Endothelial cell of umbilical vein (primary cell): ENCODE results near the gene MED25. TPM values are rescaled to one million over a fixed set of nuclear protein-coding genes. Genes with fewer than 3 reads are reported as not detected.

ENCODE experiments used
- BruUV-seq: library from RNA; stranded (reverse); fragments of 400-500 nt; replicated peaks from 2 replicates; lab custom pipeline; 2021; lab: Mats Ljungman, UMichigan
- CTCF ChIA-PET: fragments of 300-600, 350-600 bp; sonication (Branson Sonifier 250); formaldehyde crosslinking; loops from one replicate; lab custom pipeline; 2021; ENCODE audit warnings: antibody characterized with exemption, inconsistent platforms; lab: Charles Lee
- POLR2A ChIA-PET: fragments of 300-600, 350-600 bp; sonication (Branson Sonifier 250); formaldehyde crosslinking; loops from one replicate; lab custom pipeline; 2021; ENCODE audit warnings: antibody characterized with exemption, inconsistent platforms; lab: Charles Lee
- DNase-seq: peaks from one replicate; pipeline ENCODE4 v3.0.0-alpha.2; 2011; ENCODE audit warnings: low read depth, low spot score
- FAIRE-seq: peaks from 2 replicates; lab custom pipeline; 2011; peaks lifted over from hg19 to GRCh38; lab: Jason Lieb, UNC
- H2AFZ ChIP-seq: 2 replicates; pipeline ENCODE4 v1.6.0; 2012; ENCODE audit warnings: low read depth, low read length, control low read depth, inconsistent platforms
- H3K27ac ChIP-seq: 2 replicates; pipeline ENCODE4 v1.5.1; 2011; ENCODE audit warnings: low read depth, mild to moderate bottlenecking, control low read depth, low read length, moderate library complexity; ENCODE audit not compliant: insufficient read depth
- H3K27me3 ChIP-seq, 2 experiments: 2 replicates each; pipeline versions ENCODE4 v1.6.0 to v1.6.1; 2011; ENCODE audit warnings: low read length in 2 of 2, mixed read lengths in 1 of 2; ENCODE audit not compliant: control insufficient read depth in 2 of 2, insufficient read depth in 2 of 2
- H3K36me3 ChIP-seq, 2 experiments: 2 replicates in 1 of 2; 3 replicates in 1 of 2; pipeline ENCODE4 v1.5.1; 2011; ENCODE audit warnings: low read length in 2 of 2, mild to moderate bottlenecking in 1 of 2, moderate library complexity in 1 of 2; ENCODE audit not compliant: control insufficient read depth in 2 of 2, insufficient read depth in 2 of 2; ENCODE audit errors: extremely low read depth in 1 of 2
- H3K4me1 ChIP-seq: 3 replicates; pipeline ENCODE4 v1.5.1; 2011; ENCODE audit warnings: mild to moderate bottlenecking, low read length; ENCODE audit not compliant: control insufficient read depth, insufficient read depth; ENCODE audit errors: extremely low read depth
- H3K4me2 ChIP-seq: 2 replicates; pipeline ENCODE4 v1.6.1; 2011; ENCODE audit warnings: low read length, control low read depth, mixed read lengths; ENCODE audit not compliant: insufficient read depth
- H3K4me3 ChIP-seq, 3 experiments: fragments of 200-600 bp in 1 of 3; sonication (generic), shearing (Covaris generic) in 1 of 3; replicated peaks in 1 of 3; 2 replicates each; pipeline ENCODE4 v1.5.1; 2011 to 2016; ENCODE audit warnings: control low read depth in 3 of 3, low read length in 3 of 3, mild to moderate bottlenecking in 2 of 3, inconsistent platforms in 1 of 3, low read depth in 1 of 3, moderate library complexity in 1 of 3; ENCODE audit not compliant: insufficient read depth in 1 of 3
- H3K79me2 ChIP-seq: 2 replicates; pipeline ENCODE4 v1.6.0; 2012; ENCODE audit warnings: low read length, inconsistent platforms; ENCODE audit not compliant: control insufficient read depth, insufficient read depth
- H3K9ac ChIP-seq: replicated peaks from 2 replicates; pipeline ENCODE3; 2011; ENCODE audit warnings: low read length, control low read depth; ENCODE audit not compliant: insufficient read depth; ENCODE audit errors: extremely low read depth
- H3K9me1 ChIP-seq: replicated peaks from 3 replicates; pipeline ENCODE4 v1.6.0; 2011; ENCODE audit warnings: mild to moderate bottlenecking, low read length; ENCODE audit not compliant: control insufficient read depth, insufficient read depth; ENCODE audit errors: extremely low read depth
- H3K9me3 ChIP-seq: replicated peaks from 2 replicates; pipeline ENCODE4 v1.5.1; 2012; ENCODE audit warnings: low read length, inconsistent platforms; ENCODE audit not compliant: control insufficient read depth, insufficient read depth
- H4K20me1 ChIP-seq: replicated peaks from 2 replicates; pipeline ENCODE3; 2011; ENCODE audit warnings: mild to moderate bottlenecking, low read length; ENCODE audit not compliant: control insufficient read depth, insufficient read depth; ENCODE audit errors: extremely low read depth
- EZH2 ChIP-seq: IDR thresholded peaks from 2 replicates; pipeline ENCODE4 v1.6.1; 2012; ENCODE audit warnings: borderline replicate concordance, low read depth, mild to moderate bottlenecking, moderate library complexity, low read length, inconsistent platforms; ENCODE audit not compliant: severe bottlenecking
- FOS ChIP-seq: IDR thresholded peaks from 2 replicates; pipeline ENCODE4 v1.6.1; 2011; ENCODE audit warnings: mild to moderate bottlenecking, low read length, moderate library complexity, borderline replicate concordance; ENCODE audit not compliant: insufficient read depth
- GATA2 ChIP-seq: IDR thresholded peaks from 2 replicates; pipeline ENCODE4 v1.7.0; 2011; ENCODE audit warnings: low read depth, mild to moderate bottlenecking, moderate library complexity, mixed read lengths, low read length; ENCODE audit not compliant: insufficient read length, insufficient read depth
- JUN ChIP-seq: IDR thresholded peaks from 2 replicates; pipeline ENCODE4 v1.6.1; 2011; ENCODE audit warnings: borderline replicate concordance, low read depth; ENCODE audit not compliant: insufficient read length, insufficient read depth
- MYC ChIP-seq: IDR thresholded peaks from one replicate; pipeline ENCODE4 v1.6.1; 2011; ENCODE audit warnings: mild to moderate bottlenecking, low read depth, low read length
- POLR2A ChIP-seq: IDR thresholded peaks from 2 replicates; pipeline ENCODE4 v1.6.1; 2012; ENCODE audit warnings: low read depth, mild to moderate bottlenecking, control low read depth, low read length
- POLR2AphosphoS5 ChIP-seq: IDR thresholded peaks from 2 replicates; pipeline ENCODE4 v1.6.1; 2012; ENCODE audit warnings: low read depth, mild to moderate bottlenecking, control low read depth, low read length, moderate library complexity; ENCODE audit not compliant: insufficient read depth
- dilution Hi-C: fragments of 300-500 bp; cut with MboI; formaldehyde crosslinking; loops from one replicate; pipeline ENCODE4 v1.15.0; 2019; ENCODE audit warnings: low sequenced_read_pairs; ENCODE audit not compliant: extremely low pct_ligation_motif_present
- intact Hi-C: fragments of 100-400 bp; cut with micrococcal nuclease; formaldehyde crosslinking; loops from one replicate; pipeline ENCODE4 v1.10.0; 2022
- polyA plus RNA-seq, 4 experiments: library from polyadenylated mRNA; depleted of rRNA in 3 of 4; stranded (reverse) in 3 of 4; unstranded in 1 of 4; fragments of >200 nt; gene quantifications; 2 replicates each; pipeline versions ENCODE4 v1.2.1 to v1.2.3, GENCODE V29; 2011 to 2012; ENCODE audit warnings: missing spikeins in 1 of 4
- total RNA-seq: library from RNA; stranded (reverse); gene quantifications from 2 replicates; pipeline ENCODE4 v1.2.3, GENCODE V29; 2021
- TF ChIP-seq, protein P1 (sequence below), 2 donors: IDR thresholded peaks; 1 replicate in 1 of 2; 2 replicates in 1 of 2; pipeline ENCODE4 v1.5.1; 2011; ENCODE audit warnings: low read length in 2 of 2, mild to moderate bottlenecking in 2 of 2, moderate library complexity in 2 of 2, control low read depth in 1 of 2, inconsistent platforms in 1 of 2, low read depth in 1 of 2; ENCODE audit not compliant: insufficient read depth in 1 of 2; ENCODE audit errors: extremely low read depth in 1 of 2
- TF ChIP-seq, protein P2 (sequence below): IDR thresholded peaks from 2 replicates; pipeline ENCODE4 v1.6.1; 2011; ENCODE audit not compliant: insufficient read depth, insufficient read length

The MED25 gene
- total and polyA plus RNA-seq, 2 donors (not counting 3 experiments of a cell fraction or from before 2014, with no cell fraction given): 31.7 to 62.9 TPM

DNA sequence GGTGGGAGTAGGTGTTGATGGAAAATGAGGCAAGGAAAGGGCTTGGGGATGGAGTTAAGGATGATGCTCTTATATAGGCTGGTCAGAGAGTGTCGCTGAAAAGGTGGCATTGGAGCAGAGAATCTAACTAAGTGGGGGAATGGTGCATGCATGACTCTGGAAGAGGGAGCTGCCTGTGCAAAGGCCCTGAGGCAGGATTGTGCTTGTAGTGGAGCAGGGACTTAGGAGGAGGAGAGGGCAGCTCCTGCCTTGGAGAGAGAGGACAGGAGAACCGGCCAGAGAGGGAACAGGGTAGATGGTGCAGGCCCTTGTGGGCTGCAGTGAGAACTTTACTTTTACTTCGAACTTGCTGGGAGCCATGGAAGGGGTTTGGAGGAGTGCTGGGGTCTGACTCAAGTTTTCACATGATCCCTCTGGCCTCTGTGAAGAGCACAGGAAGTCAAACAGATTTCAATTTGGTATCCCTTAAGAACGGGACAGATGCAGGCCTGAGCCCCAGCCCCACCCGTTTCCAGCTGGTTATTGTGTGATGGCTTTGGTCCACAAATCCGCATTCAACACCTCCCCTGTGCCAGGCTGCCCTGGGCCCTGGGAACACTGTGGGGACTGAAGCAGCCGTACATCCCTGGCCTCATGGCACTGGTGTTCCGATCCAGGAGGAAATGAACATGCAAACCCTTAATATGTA is 44.3 kb upstream of the MED25 start:
- intact Hi-C loops (no loop called here), dilution Hi-C loops (no loop called here)
- H3K27ac ChIP-seq: no peak overlapping the region
- no peaks in the 10 kb centered on the region for H3K9me3 ChIP-seq
- no peak overlapping the region for H2AFZ ChIP-seq
- H3K27me3 ChIP-seq: no peaks in the 10 kb centered on the region
- POLR2A ChIA-PET: no interaction called here
- TF ChIP-seq, protein P1, sequence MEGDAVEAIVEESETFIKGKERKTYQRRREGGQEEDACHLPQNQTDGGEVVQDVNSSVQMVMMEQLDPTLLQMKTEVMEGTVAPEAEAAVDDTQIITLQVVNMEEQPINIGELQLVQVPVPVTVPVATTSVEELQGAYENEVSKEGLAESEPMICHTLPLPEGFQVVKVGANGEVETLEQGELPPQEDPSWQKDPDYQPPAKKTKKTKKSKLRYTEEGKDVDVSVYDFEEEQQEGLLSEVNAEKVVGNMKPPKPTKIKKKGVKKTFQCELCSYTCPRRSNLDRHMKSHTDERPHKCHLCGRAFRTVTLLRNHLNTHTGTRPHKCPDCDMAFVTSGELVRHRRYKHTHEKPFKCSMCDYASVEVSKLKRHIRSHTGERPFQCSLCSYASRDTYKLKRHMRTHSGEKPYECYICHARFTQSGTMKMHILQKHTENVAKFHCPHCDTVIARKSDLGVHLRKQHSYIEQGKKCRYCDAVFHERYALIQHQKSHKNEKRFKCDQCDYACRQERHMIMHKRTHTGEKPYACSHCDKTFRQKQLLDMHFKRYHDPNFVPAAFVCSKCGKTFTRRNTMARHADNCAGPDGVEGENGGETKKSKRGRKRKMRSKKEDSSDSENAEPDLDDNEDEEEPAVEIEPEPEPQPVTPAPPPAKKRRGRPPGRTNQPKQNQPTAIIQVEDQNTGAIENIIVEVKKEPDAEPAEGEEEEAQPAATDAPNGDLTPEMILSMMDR (IDR thresholded peaks at IDR 0.05; ENCODE audit: extremely low read depth in 1 of 2, insufficient read depth in 1 of 2, low read depth in 1 of 2, low read length in 2 of 2): no peak
- TF ChIP-seq MYC (no peak), EZH2 (no peak), FOS (no peak), JUN (no peak), POLR2AphosphoS5 (no peak), GATA2 (no peak), POLR2A (no peak)
- TF ChIP-seq, protein P2, sequence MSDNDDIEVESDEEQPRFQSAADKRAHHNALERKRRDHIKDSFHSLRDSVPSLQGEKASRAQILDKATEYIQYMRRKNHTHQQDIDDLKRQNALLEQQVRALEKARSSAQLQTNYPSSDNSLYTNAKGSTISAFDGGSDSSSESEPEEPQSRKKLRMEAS: no peak
- CTCF ChIA-PET: interaction anchor here (1.4 kb wide), 1 partner anchor 56 kb away, joined by 3 read pairs; no protein-coding TSS in a partner anchor
- peaks cover 33% of the 10 kb centered on the region for H3K79me2 ChIP-seq
- no peak overlapping the region for H3K4me2 ChIP-seq
- H3K36me3 ChIP-seq: peaks cover 0 to 6% of the 10 kb centered on the region in 2 experiments
- no peaks in the 10 kb centered on the region for H4K20me1 ChIP-seq
- no peak overlapping the region for H3K9ac ChIP-seq
- H3K4me3 ChIP-seq: no peak overlapping the region
- no TSS peak for BruUV-seq
- no peaks in the 10 kb centered on the region for H3K4me1 ChIP-seq
- DNase-seq: no peak
- no peaks in the 10 kb centered on the region for H3K9me1 ChIP-seq
- no peak for FAIRE-seq
